GM12878 (cell line): ENCODE measurements around the gene MSH5. TPM values are rescaled to one million over a fixed set of nuclear protein-coding genes. Genes with fewer than 3 reads are reported as not detected.

ENCODE experiments used
- ATAC-seq: fragments of 200-7000 bp; cut with Tn5 transposase; 3 replicates; pipeline ENCODE4 v1.9.1; 2020; ENCODE audit warnings: mild to moderate bottlenecking, moderate library complexity
- BruUV-seq: library from RNA; stranded (reverse); fragments of 400-500 nt; replicated peaks from 2 replicates; lab custom pipeline; 2021; lab: Mats Ljungman, UMichigan
- CTCF ChIA-PET: fragments of 300-600 bp; sonication (Branson Sonifier 250); formaldehyde crosslinking; extraction: SDS; loops from one replicate; lab custom pipeline; 2021; ENCODE audit warnings: inconsistent platforms; lab: Yijun Ruan, JAX
- POLR2A ChIA-PET: fragments of 350-600 bp; formaldehyde crosslinking; extraction: SDS; loops from one replicate; lab custom pipeline; 2021; ENCODE audit warnings: inconsistent platforms; lab: Charles Lee
- RAD21 ChIA-PET: fragments of 300-600 bp; sonication (Branson Sonifier 250); formaldehyde crosslinking; loops from one replicate; lab custom pipeline; 2023; ENCODE audit warnings: antibody characterized with exemption; ENCODE audit not compliant: unreplicated experiment; lab: Charles Lee
- SMC1A ChIA-PET: fragments of 300-600 bp; sonication (Branson Sonifier 250); formaldehyde crosslinking; loops from one replicate; lab custom pipeline; 2023; ENCODE audit not compliant: unreplicated experiment, uncharacterized antibody; lab: Charles Lee
- DNase-seq: peaks from one replicate; pipeline ENCODE4 v3.0.0-alpha.2; 2011; ENCODE audit warnings: low read depth, low spot score
- FAIRE-seq: peaks from 3 replicates; lab custom pipeline; 2011; peaks lifted over from hg19 to GRCh38; lab: Jason Lieb, UNC
- H2AFZ ChIP-seq: 2 replicates; pipeline ENCODE4 v1.6.0; 2011; ENCODE audit warnings: low read depth, low read length, control low read depth; ENCODE audit not compliant: control insufficient read depth
- H3K27ac ChIP-seq: 2 replicates; pipeline ENCODE4 v1.5.1; 2011; ENCODE audit warnings: control low read depth; ENCODE audit not compliant: control insufficient read depth, insufficient read depth
- H3K27me3 ChIP-seq, 2 experiments: replicated peaks in 1 of 2; 2 replicates each; pipeline versions ENCODE4 v1.6.0 to v1.6.1; 2011; ENCODE audit warnings: low read length in 1 of 2; ENCODE audit not compliant: control insufficient read depth in 2 of 2, insufficient read depth in 2 of 2
- H3K36me3 ChIP-seq, 2 experiments: 2 replicates each; pipeline ENCODE4 v1.5.1; 2011; ENCODE audit warnings: low read length in 1 of 2; ENCODE audit not compliant: control insufficient read depth in 2 of 2, insufficient read depth in 2 of 2
- H3K4me1 ChIP-seq: 2 replicates; pipeline ENCODE4 v1.6.1; 2011; ENCODE audit warnings: mild to moderate bottlenecking, low read length, moderate library complexity, mixed read lengths; ENCODE audit not compliant: control insufficient read depth, insufficient read depth
- H3K4me2 ChIP-seq: 2 replicates; pipeline ENCODE4 v1.6.0; 2011; ENCODE audit warnings: control low read depth; ENCODE audit not compliant: control insufficient read depth, insufficient read depth
- H3K4me3 ChIP-seq: fragments of 200-600 bp; sonication (generic); 2 replicates; pipeline ENCODE4 v1.5.1; 2016
- H3K79me2 ChIP-seq: 2 replicates; pipeline ENCODE4 v1.6.0; 2011; ENCODE audit warnings: low read length; ENCODE audit not compliant: control insufficient read depth, insufficient read depth
- H3K9ac ChIP-seq: 2 replicates; pipeline ENCODE4 v1.8.0; 2011; ENCODE audit warnings: low read length, control low read depth, mixed read lengths; ENCODE audit not compliant: control insufficient read depth, insufficient read depth
- H3K9me3 ChIP-seq: replicated peaks from 3 replicates; pipeline ENCODE4 v1.5.1; 2011; ENCODE audit warnings: mild to moderate bottlenecking, low read length; ENCODE audit not compliant: control insufficient read depth, insufficient read depth
- H4K20me1 ChIP-seq: 2 replicates; pipeline ENCODE4 v1.6.0; 2011; ENCODE audit not compliant: control insufficient read depth, insufficient read depth
- KAT2A ChIP-seq: conservative IDR thresholded peaks from 2 replicates; pipeline ENCODE4 v1.6.1; 2011; ENCODE audit warnings: low read depth, low read length; ENCODE audit not compliant: control insufficient read depth
- MXI1 ChIP-seq: fragments of 150-350 bp; IDR thresholded peaks from 2 replicates; pipeline ENCODE4 v1.6.1; 2011; ENCODE audit warnings: low read depth, mild to moderate bottlenecking, inconsistent platforms, low read length, improper control_type of control experiment
- NR2C2 ChIP-seq: IDR thresholded peaks from 2 replicates; pipeline ENCODE4 v1.6.1; 2011; ENCODE audit warnings: borderline replicate concordance, low read depth; ENCODE audit not compliant: control insufficient read depth, insufficient read length
- POLR2A ChIP-seq: IDR thresholded peaks from 2 replicates; pipeline ENCODE4 v1.6.1; 2011; ENCODE audit warnings: low read depth, mild to moderate bottlenecking, low read length
- TAF1 ChIP-seq: IDR thresholded peaks from 2 replicates; pipeline ENCODE4 v1.6.1; 2011; ENCODE audit warnings: mild to moderate bottlenecking, low read depth, low read length, borderline replicate concordance
- ZBTB4 ChIP-seq: fragments of 450-650 bp; formaldehyde crosslinking; IDR thresholded peaks from 2 replicates; pipeline ENCODE4 v1.4.0; 2022; ENCODE audit warnings: mild to moderate bottlenecking, moderate library complexity
- WGBS: methylation state at CpG from one replicate; pipeline ENCODE4 v1.1.6; 2016; ENCODE audit warnings: low lambda C conversion rate; ENCODE audit not compliant: insufficient replicate concordance, insufficient coverage; ENCODE audit errors: missing lambda C conversion rate; 5-methylcytosine and 5-hydroxymethylcytosine counted together
- in situ Hi-C: fragments of 300-500 bp; cut with MboI; formaldehyde crosslinking; loops from 9 replicates; pipeline ENCODE4 v1.14.3; 2018; ENCODE audit warnings: mixed read lengths
- intact Hi-C: fragments of 100-400 bp; cut with micrococcal nuclease; formaldehyde crosslinking; loops from one replicate; pipeline ENCODE4 v1.14.2; 2022; ENCODE audit not compliant: unreplicated experiment
- polyA plus RNA-seq, 11 experiments: library from polyadenylated mRNA; depleted of rRNA in 4 of 11; unstranded in 6 of 11; stranded (reverse) in 5 of 11; fragments of >200 nt; fragmentation: Nextera tagmentation in 4 of 11; fragmentation: Illumina TruSeq in 1 of 11; extraction: Ambion mirVana in 4 of 11; extraction: Trizol in 1 of 11; gene quantifications; 1 replicate in 1 of 11; 2 replicates in 10 of 11; pipeline versions ENCODE4 v1.2.1 to v1.2.3, GENCODE V29; 2011 to 2016; ENCODE audit warnings: inconsistent platforms in 2 of 11, missing spikeins in 2 of 11, low read depth in 1 of 11
- total RNA-seq, 4 experiments: library from RNA; depleted of rRNA in 3 of 4; stranded (reverse); fragments of >200 nt in 3 of 4; fragmentation: Illumina TruSeq in 1 of 4; extraction: Trizol in 1 of 4; gene quantifications; 2 replicates each; pipeline versions ENCODE4 v1.2.1 to v1.2.3, GENCODE V29; 2013 to 2021
- TF ChIP-seq, protein P1 (sequence below): IDR thresholded peaks from 2 replicates; pipeline ENCODE4 v1.6.1; 2012; ENCODE audit warnings: improper control_type of control experiment, low read depth, low read length; ENCODE audit not compliant: insufficient replicate concordance
- TF ChIP-seq, protein P2 (sequence below): fragments of 450-650 bp; IDR thresholded peaks from 2 replicates; pipeline ENCODE4 v1.6.1; 2017; ENCODE audit warnings: mild to moderate bottlenecking, moderate library complexity

MSH5 gene
- total and polyA plus RNA-seq, 10 of the 15 experiments (the other 5 are each of a cell fraction or from before 2014, with no cell fraction given) = 9.1 to 52.7 (median 30.0) TPM

DNA sequence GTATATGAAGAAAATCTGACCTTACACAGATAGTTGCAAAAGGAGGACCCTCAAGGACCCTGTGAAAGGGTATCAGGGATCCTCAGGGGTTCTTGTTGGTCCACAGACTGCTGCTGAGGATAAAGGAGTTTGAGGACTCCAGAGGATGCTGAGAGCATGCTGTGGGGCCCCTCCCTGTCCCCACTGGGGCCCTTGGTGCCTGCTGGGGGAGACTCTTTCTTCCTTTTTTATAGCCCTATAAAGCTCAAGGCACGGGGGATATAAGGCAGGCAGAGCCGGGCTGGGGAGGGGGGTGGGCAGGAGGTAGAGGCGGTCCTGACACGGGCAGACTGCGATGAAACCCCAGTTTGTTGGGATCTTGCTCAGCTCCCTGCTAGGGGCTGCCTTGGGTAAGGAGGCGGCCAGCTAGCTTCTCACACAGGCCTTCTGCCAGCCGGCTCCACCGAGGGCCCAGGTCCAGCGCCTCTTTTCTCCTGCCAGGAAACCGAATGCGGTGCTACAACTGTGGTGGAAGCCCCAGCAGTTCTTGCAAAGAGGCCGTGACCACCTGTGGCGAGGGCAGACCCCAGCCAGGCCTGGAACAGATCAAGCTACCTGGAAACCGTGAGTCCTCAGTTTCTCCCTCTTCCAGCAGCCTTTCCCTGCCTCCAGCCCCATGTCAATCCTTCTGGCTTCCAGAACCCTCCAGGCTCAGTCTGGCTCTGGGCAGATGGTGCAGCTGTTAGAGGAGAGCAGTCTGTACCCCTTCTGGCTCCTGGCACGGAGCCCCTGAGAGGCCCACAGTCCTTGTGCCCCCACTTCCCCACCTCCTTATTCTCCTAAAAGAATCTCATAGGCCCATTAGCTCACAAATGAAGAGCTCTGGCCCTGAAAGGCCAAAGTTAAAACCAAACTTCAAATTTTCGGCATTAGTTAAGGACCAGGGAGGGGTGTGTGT is 24.5 kb upstream of the MSH5 start, which contains the start of gene LY6G6D:
LY6G6D (plus strand) TSS at position 327 of the 937 bp plus-strand sequence; CDS start at position 335, 8 bp downstream.
- Histone ChIP-seq H4K20me1 (no peaks in the 10 kb centered on the region), H3K9me3 (no peaks in the 10 kb centered on the region), H3K4me1 (no peaks in the 10 kb centered on the region), H2AFZ (no peak within 1 kb of the TSS), H3K27ac (no peak within 1 kb of the TSS), H3K4me3 (no peak within 1 kb of the TSS), H3K9ac (no peak within 1 kb of the TSS), H3K27me3 (peaks cover 0 to 2% of the 10 kb centered on the region in 2 experiments; a peak in 3 of 4 replicates), H3K79me2 (no peaks in the 10 kb centered on the region), H3K36me3 (no peaks in the 10 kb centered on the region), H3K4me2 (no peak within 1 kb of the TSS)
- TF ChIP-seq, protein P1, sequence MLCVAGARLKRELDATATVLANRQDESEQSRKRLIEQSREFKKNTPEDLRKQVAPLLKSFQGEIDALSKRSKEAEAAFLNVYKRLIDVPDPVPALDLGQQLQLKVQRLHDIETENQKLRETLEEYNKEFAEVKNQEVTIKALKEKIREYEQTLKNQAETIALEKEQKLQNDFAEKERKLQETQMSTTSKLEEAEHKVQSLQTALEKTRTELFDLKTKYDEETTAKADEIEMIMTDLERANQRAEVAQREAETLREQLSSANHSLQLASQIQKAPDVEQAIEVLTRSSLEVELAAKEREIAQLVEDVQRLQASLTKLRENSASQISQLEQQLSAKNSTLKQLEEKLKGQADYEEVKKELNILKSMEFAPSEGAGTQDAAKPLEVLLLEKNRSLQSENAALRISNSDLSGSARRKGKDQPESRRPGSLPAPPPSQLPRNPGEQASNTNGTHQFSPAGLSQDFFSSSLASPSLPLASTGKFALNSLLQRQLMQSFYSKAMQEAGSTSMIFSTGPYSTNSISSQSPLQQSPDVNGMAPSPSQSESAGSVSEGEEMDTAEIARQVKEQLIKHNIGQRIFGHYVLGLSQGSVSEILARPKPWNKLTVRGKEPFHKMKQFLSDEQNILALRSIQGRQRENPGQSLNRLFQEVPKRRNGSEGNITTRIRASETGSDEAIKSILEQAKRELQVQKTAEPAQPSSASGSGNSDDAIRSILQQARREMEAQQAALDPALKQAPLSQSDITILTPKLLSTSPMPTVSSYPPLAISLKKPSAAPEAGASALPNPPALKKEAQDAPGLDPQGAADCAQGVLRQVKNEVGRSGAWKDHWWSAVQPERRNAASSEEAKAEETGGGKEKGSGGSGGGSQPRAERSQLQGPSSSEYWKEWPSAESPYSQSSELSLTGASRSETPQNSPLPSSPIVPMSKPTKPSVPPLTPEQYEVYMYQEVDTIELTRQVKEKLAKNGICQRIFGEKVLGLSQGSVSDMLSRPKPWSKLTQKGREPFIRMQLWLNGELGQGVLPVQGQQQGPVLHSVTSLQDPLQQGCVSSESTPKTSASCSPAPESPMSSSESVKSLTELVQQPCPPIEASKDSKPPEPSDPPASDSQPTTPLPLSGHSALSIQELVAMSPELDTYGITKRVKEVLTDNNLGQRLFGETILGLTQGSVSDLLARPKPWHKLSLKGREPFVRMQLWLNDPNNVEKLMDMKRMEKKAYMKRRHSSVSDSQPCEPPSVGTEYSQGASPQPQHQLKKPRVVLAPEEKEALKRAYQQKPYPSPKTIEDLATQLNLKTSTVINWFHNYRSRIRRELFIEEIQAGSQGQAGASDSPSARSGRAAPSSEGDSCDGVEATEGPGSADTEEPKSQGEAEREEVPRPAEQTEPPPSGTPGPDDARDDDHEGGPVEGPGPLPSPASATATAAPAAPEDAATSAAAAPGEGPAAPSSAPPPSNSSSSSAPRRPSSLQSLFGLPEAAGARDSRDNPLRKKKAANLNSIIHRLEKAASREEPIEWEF = no peak
- TF ChIP-seq NR2C2 (no peak), KAT2A (no peak), POLR2A (no peak), TAF1 (no peak), MXI1 (no peak), ZBTB4 (CRISPR knock-in tag) (no peak)
- TF ChIP-seq, protein P2, sequence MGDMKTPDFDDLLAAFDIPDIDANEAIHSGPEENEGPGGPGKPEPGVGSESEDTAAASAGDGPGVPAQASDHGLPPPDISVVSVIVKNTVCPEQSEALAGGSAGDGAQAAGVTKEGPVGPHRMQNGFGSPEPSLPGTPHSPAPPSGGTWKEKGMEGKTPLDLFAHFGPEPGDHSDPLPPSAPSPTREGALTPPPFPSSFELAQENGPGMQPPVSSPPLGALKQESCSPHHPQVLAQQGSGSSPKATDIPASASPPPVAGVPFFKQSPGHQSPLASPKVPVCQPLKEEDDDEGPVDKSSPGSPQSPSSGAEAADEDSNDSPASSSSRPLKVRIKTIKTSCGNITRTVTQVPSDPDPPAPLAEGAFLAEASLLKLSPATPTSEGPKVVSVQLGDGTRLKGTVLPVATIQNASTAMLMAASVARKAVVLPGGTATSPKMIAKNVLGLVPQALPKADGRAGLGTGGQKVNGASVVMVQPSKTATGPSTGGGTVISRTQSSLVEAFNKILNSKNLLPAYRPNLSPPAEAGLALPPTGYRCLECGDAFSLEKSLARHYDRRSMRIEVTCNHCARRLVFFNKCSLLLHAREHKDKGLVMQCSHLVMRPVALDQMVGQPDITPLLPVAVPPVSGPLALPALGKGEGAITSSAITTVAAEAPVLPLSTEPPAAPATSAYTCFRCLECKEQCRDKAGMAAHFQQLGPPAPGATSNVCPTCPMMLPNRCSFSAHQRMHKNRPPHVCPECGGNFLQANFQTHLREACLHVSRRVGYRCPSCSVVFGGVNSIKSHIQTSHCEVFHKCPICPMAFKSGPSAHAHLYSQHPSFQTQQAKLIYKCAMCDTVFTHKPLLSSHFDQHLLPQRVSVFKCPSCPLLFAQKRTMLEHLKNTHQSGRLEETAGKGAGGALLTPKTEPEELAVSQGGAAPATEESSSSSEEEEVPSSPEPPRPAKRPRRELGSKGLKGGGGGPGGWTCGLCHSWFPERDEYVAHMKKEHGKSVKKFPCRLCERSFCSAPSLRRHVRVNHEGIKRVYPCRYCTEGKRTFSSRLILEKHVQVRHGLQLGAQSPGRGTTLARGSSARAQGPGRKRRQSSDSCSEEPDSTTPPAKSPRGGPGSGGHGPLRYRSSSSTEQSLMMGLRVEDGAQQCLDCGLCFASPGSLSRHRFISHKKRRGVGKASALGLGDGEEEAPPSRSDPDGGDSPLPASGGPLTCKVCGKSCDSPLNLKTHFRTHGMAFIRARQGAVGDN = no peak
- in situ Hi-C loops = no loop called here
- DNase-seq (no peak), ATAC-seq (no peak), FAIRE-seq (no peak)
- ChIA-PET SMC1A (interaction anchor here (2.1 kb wide), 1 partner anchor 9 kb away, joined by 7 read pairs; the partner anchor contains the start of gene MPIG6B), RAD21 (no interaction called here), CTCF (interaction anchor here (0.8 to 1.4 kb wide), 3 partner anchors 10 to 55 kb away, joined by 3 read pairs; partner anchors contain the start of gene LY6G5C), POLR2A (interaction anchor here (0.6 to 1.3 kb wide), 2 partner anchors 43 to 55 kb away, joined by 3 to 4 read pairs; no protein-coding TSS in a partner anchor)
- intact Hi-C loops = no loop called here
- WGBS = 32% methylated on average over 16 of the region's 16 CpGs
- no TSS peak for BruUV-seq
